HEK293 (cell line): ENCODE measurements around the gene IFT172.

Source experiments
- KLF10 ChIP-seq: fragments of 450-650 bp; IDR thresholded peaks from 2 replicates; pipeline ENCODE4 v1.5.1; 2018; ENCODE audit warnings: missing biosample characterization, mild to moderate bottlenecking, missing genetic modification characterization
- KLF8 ChIP-seq: fragments of 450-650 bp; formaldehyde crosslinking; IDR thresholded peaks from 2 replicates; pipeline ENCODE4 v1.5.1; 2016; ENCODE audit warnings: missing biosample characterization, missing genetic modification characterization
- SCRT2 ChIP-seq: fragments of 450-650 bp; formaldehyde crosslinking; IDR thresholded peaks from 2 replicates; pipeline ENCODE4 v1.5.1; 2016; ENCODE audit warnings: missing biosample characterization, missing genetic modification characterization
- SP7 ChIP-seq: fragments of 450-650 bp; formaldehyde crosslinking; IDR thresholded peaks from 2 replicates; pipeline ENCODE4 v1.5.1; 2016; ENCODE audit warnings: missing biosample characterization, missing genetic modification characterization
- ZBTB17 ChIP-seq: fragments of 450-650 bp; formaldehyde crosslinking; IDR thresholded peaks from 2 replicates; pipeline ENCODE4 v1.5.1; 2016; ENCODE audit warnings: missing biosample characterization, missing genetic modification characterization
- ZBTB21 ChIP-seq: fragments of 450-650 bp; formaldehyde crosslinking; IDR thresholded peaks from 2 replicates; pipeline ENCODE4 v1.5.1; 2017; ENCODE audit warnings: missing biosample characterization, missing genetic modification characterization
- ZEB2 ChIP-seq: fragments of 450-650 bp; formaldehyde crosslinking; IDR thresholded peaks from 2 replicates; pipeline ENCODE4 v1.5.1; 2016; ENCODE audit warnings: missing biosample characterization, missing genetic modification characterization
- ZFP37 ChIP-seq: fragments of 450-650 bp; formaldehyde crosslinking; IDR thresholded peaks from 2 replicates; pipeline ENCODE4 v1.5.1; 2016; ENCODE audit warnings: missing biosample characterization, missing genetic modification characterization
- ZNF157 ChIP-seq: fragments of 450-650 bp; formaldehyde crosslinking; IDR thresholded peaks from 2 replicates; pipeline ENCODE4 v1.5.1; 2016; ENCODE audit warnings: missing biosample characterization, missing genetic modification characterization
- ZNF211 ChIP-seq: fragments of 450-650 bp; formaldehyde crosslinking; IDR thresholded peaks from 2 replicates; pipeline ENCODE4 v1.5.1; 2016; ENCODE audit warnings: low read depth, missing biosample characterization, missing genetic modification characterization
- ZNF24 ChIP-seq: fragments of 450-650 bp; formaldehyde crosslinking; IDR thresholded peaks from 2 replicates; pipeline ENCODE4 v1.5.1; 2016; ENCODE audit warnings: missing biosample characterization, missing genetic modification characterization
- ZNF311 ChIP-seq: fragments of 450-650 bp; formaldehyde crosslinking; IDR thresholded peaks from 2 replicates; pipeline ENCODE4 v1.5.1; 2017; ENCODE audit warnings: missing biosample characterization, missing genetic modification characterization, borderline replicate concordance
- ZNF324 ChIP-seq: fragments of 450-650 bp; formaldehyde crosslinking; IDR thresholded peaks from 2 replicates; pipeline ENCODE4 v1.5.1; 2016; ENCODE audit warnings: missing biosample characterization, missing genetic modification characterization
- ZNF366 ChIP-seq: fragments of 450-650 bp; formaldehyde crosslinking; conservative IDR thresholded peaks from 2 replicates; pipeline ENCODE4 v1.5.1; 2016; ENCODE audit warnings: missing biosample characterization, missing genetic modification characterization
- ZNF391 ChIP-seq: fragments of 450-650 bp; formaldehyde crosslinking; IDR thresholded peaks from 2 replicates; pipeline ENCODE4 v1.5.1; 2016; ENCODE audit warnings: low read depth, missing biosample characterization, missing genetic modification characterization, borderline replicate concordance
- ZNF521 ChIP-seq: fragments of 450-650 bp; formaldehyde crosslinking; IDR thresholded peaks from 2 replicates; pipeline ENCODE4 v1.5.1; 2017; ENCODE audit warnings: missing biosample characterization, mild to moderate bottlenecking, missing genetic modification characterization
- ZNF530 ChIP-seq: fragments of 450-650 bp; formaldehyde crosslinking; IDR thresholded peaks from 2 replicates; pipeline ENCODE4 v1.5.1; 2016; ENCODE audit warnings: low read depth, missing biosample characterization, missing genetic modification characterization
- ZNF776 ChIP-seq: fragments of 450-650 bp; formaldehyde crosslinking; IDR thresholded peaks from 2 replicates; pipeline ENCODE4 v1.5.0; 2017; ENCODE audit warnings: missing biosample characterization, missing genetic modification characterization, borderline replicate concordance
- ZNF785 ChIP-seq: fragments of 450-650 bp; formaldehyde crosslinking; IDR thresholded peaks from 2 replicates; pipeline ENCODE4 v1.5.1; 2016; ENCODE audit warnings: missing biosample characterization, missing genetic modification characterization
- ZNF792 ChIP-seq: fragments of 450-650 bp; formaldehyde crosslinking; IDR thresholded peaks from 2 replicates; pipeline ENCODE4 v1.5.1; 2016; ENCODE audit warnings: missing biosample characterization, missing genetic modification characterization
- TF ChIP-seq, protein P1 (sequence below): fragments of 450-650 bp; formaldehyde crosslinking; IDR thresholded peaks from 2 replicates; pipeline ENCODE4 v1.5.1; 2016; ENCODE audit warnings: missing biosample characterization, missing genetic modification characterization
- TF ChIP-seq, protein P2 (sequence below): fragments of 450-650 bp; formaldehyde crosslinking; IDR thresholded peaks from 2 replicates; pipeline ENCODE4 v1.5.1; 2016; ENCODE audit warnings: missing biosample characterization, missing genetic modification characterization
- TF ChIP-seq, protein P3 (sequence below): fragments of 450-650 bp; formaldehyde crosslinking; IDR thresholded peaks from 2 replicates; pipeline ENCODE4 v1.5.1; 2016; ENCODE audit warnings: missing biosample characterization, missing genetic modification characterization
- TF ChIP-seq, protein P4 (sequence below): fragments of 450-650 bp; formaldehyde crosslinking; IDR thresholded peaks from 2 replicates; pipeline ENCODE4 v1.5.1; 2016; ENCODE audit warnings: missing biosample characterization, missing genetic modification characterization
- TF ChIP-seq, protein P5 (sequence below): fragments of 450-650 bp; formaldehyde crosslinking; IDR thresholded peaks from 2 replicates; pipeline ENCODE4 v1.5.1; 2017; ENCODE audit warnings: missing biosample characterization, missing genetic modification characterization
- TF ChIP-seq, protein P6 (sequence below): fragments of 450-650 bp; formaldehyde crosslinking; IDR thresholded peaks from 2 replicates; pipeline ENCODE4 v1.5.1; 2016; ENCODE audit warnings: missing biosample characterization, missing genetic modification characterization, low read depth
- TF ChIP-seq, protein P7 (sequence below): fragments of 450-650 bp; formaldehyde crosslinking; IDR thresholded peaks from 2 replicates; pipeline ENCODE4 v1.5.1; 2017; ENCODE audit warnings: missing biosample characterization, missing genetic modification characterization
- TF ChIP-seq, protein P8 (sequence below): fragments of 450-650 bp; formaldehyde crosslinking; IDR thresholded peaks from 2 replicates; pipeline ENCODE4 v1.5.1; 2016; ENCODE audit warnings: missing biosample characterization, missing genetic modification characterization

The IFT172 gene

DNA sequence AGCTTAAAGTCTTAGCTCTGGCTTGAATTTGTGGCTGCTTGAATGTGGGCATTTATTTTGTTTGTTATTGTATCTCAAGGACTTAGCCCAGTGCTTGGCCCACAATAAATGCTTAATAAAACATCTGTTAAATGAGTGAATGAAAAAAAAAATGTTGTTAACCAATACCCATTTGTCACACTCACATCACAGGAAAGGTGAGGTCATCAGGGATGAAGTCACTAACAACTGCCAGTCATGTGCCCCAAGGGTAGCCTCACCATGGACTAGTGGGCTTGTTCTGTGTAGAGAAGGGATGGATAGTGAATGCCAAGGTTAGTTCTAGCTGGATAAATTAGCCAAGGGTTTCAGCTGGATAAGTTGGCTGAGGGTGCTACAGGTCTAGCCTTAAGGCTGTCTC lies 58.1 kb downstream of the IFT172 start (continued):
- TF ChIP-seq ZNF366 (tag by site-specific recombination) (peak; percentile 92), KLF8 (peak; percentile 49; the same call in 1 of the 2 replicates), ZNF24 (tag by site-specific recombination) (peak; percentile 63; the same call in 1 of the 2 replicates), SCRT2 (tag by site-specific recombination) (peak; percentile 67), KLF10 (peak; percentile 67), ZBTB17 (tag by site-specific recombination) (peak; percentile 76), ZNF785 (no peak), ZBTB21 (tag by site-specific recombination) (peak; percentile 78), ZNF324 (tag by site-specific recombination) (peak; percentile 79), ZNF776 (tag by site-specific recombination) (no peak), ZNF530 (tag by site-specific recombination) (no peak), ZNF211 (tag by site-specific recombination) (no peak), ZNF521 (tag by site-specific recombination) (no peak), ZNF311 (tag by site-specific recombination) (no peak), ZNF792 (no peak), ZNF391 (tag by site-specific recombination) (no peak), ZNF157 (no peak), SP7 (tag by site-specific recombination) (peak; percentile 73), ZFP37 (tag by site-specific recombination) (no peak), ZEB2 (tag by site-specific recombination) (peak; percentile 71)
- TF ChIP-seq, protein P1, sequence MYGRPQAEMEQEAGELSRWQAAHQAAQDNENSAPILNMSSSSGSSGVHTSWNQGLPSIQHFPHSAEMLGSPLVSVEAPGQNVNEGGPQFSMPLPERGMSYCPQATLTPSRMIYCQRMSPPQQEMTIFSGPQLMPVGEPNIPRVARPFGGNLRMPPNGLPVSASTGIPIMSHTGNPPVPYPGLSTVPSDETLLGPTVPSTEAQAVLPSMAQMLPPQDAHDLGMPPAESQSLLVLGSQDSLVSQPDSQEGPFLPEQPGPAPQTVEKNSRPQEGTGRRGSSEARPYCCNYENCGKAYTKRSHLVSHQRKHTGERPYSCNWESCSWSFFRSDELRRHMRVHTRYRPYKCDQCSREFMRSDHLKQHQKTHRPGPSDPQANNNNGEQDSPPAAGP: peak; percentile 53; the same call in 1 of the 2 replicates
- TF ChIP-seq, protein P2, sequence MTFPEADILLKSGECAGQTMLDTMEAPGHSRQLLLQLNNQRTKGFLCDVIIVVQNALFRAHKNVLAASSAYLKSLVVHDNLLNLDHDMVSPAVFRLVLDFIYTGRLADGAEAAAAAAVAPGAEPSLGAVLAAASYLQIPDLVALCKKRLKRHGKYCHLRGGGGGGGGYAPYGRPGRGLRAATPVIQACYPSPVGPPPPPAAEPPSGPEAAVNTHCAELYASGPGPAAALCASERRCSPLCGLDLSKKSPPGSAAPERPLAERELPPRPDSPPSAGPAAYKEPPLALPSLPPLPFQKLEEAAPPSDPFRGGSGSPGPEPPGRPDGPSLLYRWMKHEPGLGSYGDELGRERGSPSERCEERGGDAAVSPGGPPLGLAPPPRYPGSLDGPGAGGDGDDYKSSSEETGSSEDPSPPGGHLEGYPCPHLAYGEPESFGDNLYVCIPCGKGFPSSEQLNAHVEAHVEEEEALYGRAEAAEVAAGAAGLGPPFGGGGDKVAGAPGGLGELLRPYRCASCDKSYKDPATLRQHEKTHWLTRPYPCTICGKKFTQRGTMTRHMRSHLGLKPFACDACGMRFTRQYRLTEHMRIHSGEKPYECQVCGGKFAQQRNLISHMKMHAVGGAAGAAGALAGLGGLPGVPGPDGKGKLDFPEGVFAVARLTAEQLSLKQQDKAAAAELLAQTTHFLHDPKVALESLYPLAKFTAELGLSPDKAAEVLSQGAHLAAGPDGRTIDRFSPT (tag by site-specific recombination): peak; percentile 72
- TF ChIP-seq, protein P3, sequence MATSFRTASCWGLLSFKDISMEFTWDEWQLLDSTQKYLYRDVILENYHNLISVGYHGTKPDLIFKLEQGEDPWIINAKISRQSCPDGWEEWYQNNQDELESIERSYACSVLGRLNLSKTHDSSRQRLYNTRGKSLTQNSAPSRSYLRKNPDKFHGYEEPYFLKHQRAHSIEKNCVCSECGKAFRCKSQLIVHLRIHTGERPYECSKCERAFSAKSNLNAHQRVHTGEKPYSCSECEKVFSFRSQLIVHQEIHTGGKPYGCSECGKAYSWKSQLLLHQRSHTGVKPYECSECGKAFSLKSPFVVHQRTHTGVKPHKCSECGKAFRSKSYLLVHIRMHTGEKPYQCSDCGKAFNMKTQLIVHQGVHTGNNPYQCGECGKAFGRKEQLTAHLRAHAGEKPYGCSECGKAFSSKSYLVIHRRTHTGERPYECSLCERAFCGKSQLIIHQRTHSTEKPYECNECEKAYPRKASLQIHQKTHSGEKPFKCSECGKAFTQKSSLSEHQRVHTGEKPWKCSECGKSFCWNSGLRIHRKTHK (tag by site-specific recombination): no peak
- TF ChIP-seq, protein P4, sequence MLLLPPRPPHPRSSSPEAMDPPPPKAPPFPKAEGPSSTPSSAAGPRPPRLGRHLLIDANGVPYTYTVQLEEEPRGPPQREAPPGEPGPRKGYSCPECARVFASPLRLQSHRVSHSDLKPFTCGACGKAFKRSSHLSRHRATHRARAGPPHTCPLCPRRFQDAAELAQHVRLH (tag by site-specific recombination): no peak
- TF ChIP-seq, protein P5, sequence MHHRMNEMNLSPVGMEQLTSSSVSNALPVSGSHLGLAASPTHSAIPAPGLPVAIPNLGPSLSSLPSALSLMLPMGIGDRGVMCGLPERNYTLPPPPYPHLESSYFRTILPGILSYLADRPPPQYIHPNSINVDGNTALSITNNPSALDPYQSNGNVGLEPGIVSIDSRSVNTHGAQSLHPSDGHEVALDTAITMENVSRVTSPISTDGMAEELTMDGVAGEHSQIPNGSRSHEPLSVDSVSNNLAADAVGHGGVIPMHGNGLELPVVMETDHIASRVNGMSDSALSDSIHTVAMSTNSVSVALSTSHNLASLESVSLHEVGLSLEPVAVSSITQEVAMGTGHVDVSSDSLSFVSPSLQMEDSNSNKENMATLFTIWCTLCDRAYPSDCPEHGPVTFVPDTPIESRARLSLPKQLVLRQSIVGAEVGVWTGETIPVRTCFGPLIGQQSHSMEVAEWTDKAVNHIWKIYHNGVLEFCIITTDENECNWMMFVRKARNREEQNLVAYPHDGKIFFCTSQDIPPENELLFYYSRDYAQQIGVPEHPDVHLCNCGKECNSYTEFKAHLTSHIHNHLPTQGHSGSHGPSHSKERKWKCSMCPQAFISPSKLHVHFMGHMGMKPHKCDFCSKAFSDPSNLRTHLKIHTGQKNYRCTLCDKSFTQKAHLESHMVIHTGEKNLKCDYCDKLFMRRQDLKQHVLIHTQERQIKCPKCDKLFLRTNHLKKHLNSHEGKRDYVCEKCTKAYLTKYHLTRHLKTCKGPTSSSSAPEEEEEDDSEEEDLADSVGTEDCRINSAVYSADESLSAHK (tag by site-specific recombination): no peak
- TF ChIP-seq, protein P6, sequence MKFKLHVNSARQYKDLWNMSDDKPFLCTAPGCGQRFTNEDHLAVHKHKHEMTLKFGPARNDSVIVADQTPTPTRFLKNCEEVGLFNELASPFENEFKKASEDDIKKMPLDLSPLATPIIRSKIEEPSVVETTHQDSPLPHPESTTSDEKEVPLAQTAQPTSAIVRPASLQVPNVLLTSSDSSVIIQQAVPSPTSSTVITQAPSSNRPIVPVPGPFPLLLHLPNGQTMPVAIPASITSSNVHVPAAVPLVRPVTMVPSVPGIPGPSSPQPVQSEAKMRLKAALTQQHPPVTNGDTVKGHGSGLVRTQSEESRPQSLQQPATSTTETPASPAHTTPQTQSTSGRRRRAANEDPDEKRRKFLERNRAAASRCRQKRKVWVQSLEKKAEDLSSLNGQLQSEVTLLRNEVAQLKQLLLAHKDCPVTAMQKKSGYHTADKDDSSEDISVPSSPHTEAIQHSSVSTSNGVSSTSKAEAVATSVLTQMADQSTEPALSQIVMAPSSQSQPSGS (tag by site-specific recombination): peak; percentile 94
- TF ChIP-seq, protein P7, sequence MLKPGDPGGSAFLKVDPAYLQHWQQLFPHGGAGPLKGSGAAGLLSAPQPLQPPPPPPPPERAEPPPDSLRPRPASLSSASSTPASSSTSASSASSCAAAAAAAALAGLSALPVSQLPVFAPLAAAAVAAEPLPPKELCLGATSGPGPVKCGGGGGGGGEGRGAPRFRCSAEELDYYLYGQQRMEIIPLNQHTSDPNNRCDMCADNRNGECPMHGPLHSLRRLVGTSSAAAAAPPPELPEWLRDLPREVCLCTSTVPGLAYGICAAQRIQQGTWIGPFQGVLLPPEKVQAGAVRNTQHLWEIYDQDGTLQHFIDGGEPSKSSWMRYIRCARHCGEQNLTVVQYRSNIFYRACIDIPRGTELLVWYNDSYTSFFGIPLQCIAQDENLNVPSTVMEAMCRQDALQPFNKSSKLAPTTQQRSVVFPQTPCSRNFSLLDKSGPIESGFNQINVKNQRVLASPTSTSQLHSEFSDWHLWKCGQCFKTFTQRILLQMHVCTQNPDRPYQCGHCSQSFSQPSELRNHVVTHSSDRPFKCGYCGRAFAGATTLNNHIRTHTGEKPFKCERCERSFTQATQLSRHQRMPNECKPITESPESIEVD (tag by site-specific recombination): peak; percentile 68
- TF ChIP-seq, protein P8, sequence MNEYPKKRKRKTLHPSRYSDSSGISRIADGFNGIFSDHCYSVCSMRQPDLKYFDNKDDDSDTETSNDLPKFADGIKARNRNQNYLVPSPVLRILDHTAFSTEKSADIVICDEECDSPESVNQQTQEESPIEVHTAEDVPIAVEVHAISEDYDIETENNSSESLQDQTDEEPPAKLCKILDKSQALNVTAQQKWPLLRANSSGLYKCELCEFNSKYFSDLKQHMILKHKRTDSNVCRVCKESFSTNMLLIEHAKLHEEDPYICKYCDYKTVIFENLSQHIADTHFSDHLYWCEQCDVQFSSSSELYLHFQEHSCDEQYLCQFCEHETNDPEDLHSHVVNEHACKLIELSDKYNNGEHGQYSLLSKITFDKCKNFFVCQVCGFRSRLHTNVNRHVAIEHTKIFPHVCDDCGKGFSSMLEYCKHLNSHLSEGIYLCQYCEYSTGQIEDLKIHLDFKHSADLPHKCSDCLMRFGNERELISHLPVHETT (tag by site-specific recombination): peak; percentile 66; the same call in 1 of the 2 replicates
